ENCODE data around the gene ESR2. TPM values are rescaled to one million over a fixed set of nuclear protein-coding genes. Genes with fewer than 3 reads are reported as not detected.

ESR2 gene
- total and polyA plus RNA-seq, 4 donors, result 0.52 to 0.80 (median 0.73) TPM

- H3K4me1 ChIP-seq (ENCODE audit: control insufficient read depth, insufficient read depth, low read length), result no peaks in the 10 kb centered on the region
- DNase-seq (ENCODE audit: low read depth in 4 of 6, low spot score in 6 of 6), result no peak
- no peak overlapping the region for H3K4me3 ChIP-seq (ENCODE audit: low read depth, low read length)
- H3K36me3 ChIP-seq (ENCODE audit: control insufficient read depth, insufficient read depth, low read length), result no peaks in the 10 kb centered on the region
- no peaks in the 10 kb centered on the region for H3K27me3 ChIP-seq (ENCODE audit: control insufficient read depth, insufficient read depth, low read length)
- H3K27ac ChIP-seq (ENCODE audit: low read depth, low read length), result no peak overlapping the region
- H3K9me3 ChIP-seq (ENCODE audit: control insufficient read depth, insufficient read depth, low read length), result no peaks in the 10 kb centered on the region
Measured at GRCh38 chr14:64246688-64247087, 47.5 kb downstream of the ESR2 start.

DNA sequence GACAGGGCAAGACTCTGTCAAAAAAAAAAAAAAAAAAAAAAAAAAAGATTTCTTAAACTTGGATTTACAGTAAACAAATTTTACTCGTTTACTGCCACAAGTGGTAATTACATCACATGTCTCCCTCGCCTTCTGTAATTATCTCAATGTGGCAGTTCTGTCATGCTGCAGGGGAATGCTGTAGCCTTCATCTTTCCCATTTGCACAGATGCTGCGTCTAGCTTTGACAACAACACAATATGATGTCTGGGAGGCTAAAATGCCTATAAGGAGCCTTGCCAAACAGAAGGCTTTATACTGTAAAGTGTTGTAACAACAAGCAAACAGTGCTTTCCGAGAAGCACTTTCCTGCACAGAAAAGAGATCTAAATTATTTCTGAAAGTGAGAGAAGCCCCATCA is 48.7 kb downstream of the ESR2 start:
- WGBS (ENCODE audit: insufficient coverage), result no CpG with 5 or more reads among the region's 4 CpGs

GRCh38 chr14:64244279-64244678 is 49.9 kb downstream of the ESR2 start:
- peak in 3 of 6 donors; percentile 7 to 58 (median 54) for DNase-seq (ENCODE audit: low read depth in 4 of 6, low spot score in 6 of 6)
- no peaks in the 10 kb centered on the region for H3K4me1 ChIP-seq (ENCODE audit: control insufficient read depth, insufficient read depth, low read length)
- no peaks in the 10 kb centered on the region for H3K27me3 ChIP-seq (ENCODE audit: control insufficient read depth, insufficient read depth, low read length)
- H3K27ac ChIP-seq (ENCODE audit: low read depth, low read length), result no peak overlapping the region
- H3K9me3 ChIP-seq (ENCODE audit: control insufficient read depth, insufficient read depth, low read length), result no peaks in the 10 kb centered on the region
- 70% methylated on average over 2 of the region's 4 CpGs for WGBS (ENCODE audit: insufficient coverage)
- H3K4me3 ChIP-seq (ENCODE audit: low read depth, low read length), result no peak overlapping the region
- H3K36me3 ChIP-seq (ENCODE audit: control insufficient read depth, insufficient read depth, low read length), result no peaks in the 10 kb centered on the region

More for the DNA sequence above, 48.7 kb downstream of the ESR2 start:
- H3K4me3 ChIP-seq (ENCODE audit: low read depth, low read length), result no peak overlapping the region
- H3K9me3 ChIP-seq (ENCODE audit: control insufficient read depth, insufficient read depth, low read length), result no peaks in the 10 kb centered on the region
- no peaks in the 10 kb centered on the region for H3K36me3 ChIP-seq (ENCODE audit: control insufficient read depth, insufficient read depth, low read length)
- H3K4me1 ChIP-seq (ENCODE audit: control insufficient read depth, insufficient read depth, low read length), result no peaks in the 10 kb centered on the region
- peak in 4 of 6 donors; percentile 12 to 94 (median 50) for DNase-seq (ENCODE audit: low read depth in 4 of 6, low spot score in 6 of 6)
- no peaks in the 10 kb centered on the region for H3K27me3 ChIP-seq (ENCODE audit: control insufficient read depth, insufficient read depth, low read length)
- H3K27ac ChIP-seq (ENCODE audit: low read depth, low read length), result no peak overlapping the region

GRCh38 chr14:64238631-64239030 is 55.5 kb downstream of the ESR2 start:
- H3K27me3 ChIP-seq (ENCODE audit: control insufficient read depth, insufficient read depth, low read length), result no peaks in the 10 kb centered on the region
- WGBS (ENCODE audit: insufficient coverage), result 50% methylated on average over 1 of the region's 2 CpGs
- DNase-seq (ENCODE audit: low read depth in 4 of 6, low spot score in 6 of 6), result no peak
- H3K9me3 ChIP-seq (ENCODE audit: control insufficient read depth, insufficient read depth, low read length), result no peaks in the 10 kb centered on the region
- H3K4me3 ChIP-seq (ENCODE audit: low read depth, low read length), result no peak overlapping the region
- peaks cover 4% of the 10 kb centered on the region for H3K4me1 ChIP-seq (ENCODE audit: control insufficient read depth, insufficient read depth, low read length)
- no peak overlapping the region for H3K27ac ChIP-seq (ENCODE audit: low read depth, low read length)
- H3K36me3 ChIP-seq (ENCODE audit: control insufficient read depth, insufficient read depth, low read length), result no peaks in the 10 kb centered on the region

DNA sequence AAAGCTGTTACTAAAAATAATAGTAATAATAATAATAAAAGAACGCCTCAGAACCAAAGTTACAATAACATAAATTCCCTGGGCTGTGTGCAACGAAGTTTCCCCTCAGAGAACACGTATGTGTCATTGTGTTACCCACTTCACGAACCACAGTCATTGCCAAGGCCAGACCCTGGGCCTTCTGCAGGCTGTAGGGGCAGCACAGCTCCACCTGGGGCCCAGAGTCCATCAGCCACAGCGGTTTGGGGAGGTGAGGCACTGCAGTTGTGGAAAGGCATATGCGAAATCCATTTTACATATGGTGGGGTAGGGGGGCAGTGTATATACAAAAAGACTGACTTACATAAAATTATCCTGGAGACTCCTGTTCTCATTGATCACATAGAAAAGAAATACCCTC is 56.1 kb downstream of the ESR2 start:
- no peaks in the 10 kb centered on the region for H3K9me3 ChIP-seq (ENCODE audit: control insufficient read depth, insufficient read depth, low read length)
- DNase-seq (ENCODE audit: low read depth in 4 of 6, low spot score in 6 of 6), result no peak
- 90% methylated on average over 3 of the region's 6 CpGs for WGBS (ENCODE audit: insufficient coverage)
- H3K4me3 ChIP-seq (ENCODE audit: low read depth, low read length), result no peak overlapping the region
- no peak overlapping the region for H3K27ac ChIP-seq (ENCODE audit: low read depth, low read length)
- peaks cover 4% of the 10 kb centered on the region for H3K4me1 ChIP-seq (ENCODE audit: control insufficient read depth, insufficient read depth, low read length)
- peaks cover 2% of the 10 kb centered on the region for H3K36me3 ChIP-seq (ENCODE audit: control insufficient read depth, insufficient read depth, low read length)
- H3K27me3 ChIP-seq (ENCODE audit: control insufficient read depth, insufficient read depth, low read length), result no peaks in the 10 kb centered on the region

DNA sequence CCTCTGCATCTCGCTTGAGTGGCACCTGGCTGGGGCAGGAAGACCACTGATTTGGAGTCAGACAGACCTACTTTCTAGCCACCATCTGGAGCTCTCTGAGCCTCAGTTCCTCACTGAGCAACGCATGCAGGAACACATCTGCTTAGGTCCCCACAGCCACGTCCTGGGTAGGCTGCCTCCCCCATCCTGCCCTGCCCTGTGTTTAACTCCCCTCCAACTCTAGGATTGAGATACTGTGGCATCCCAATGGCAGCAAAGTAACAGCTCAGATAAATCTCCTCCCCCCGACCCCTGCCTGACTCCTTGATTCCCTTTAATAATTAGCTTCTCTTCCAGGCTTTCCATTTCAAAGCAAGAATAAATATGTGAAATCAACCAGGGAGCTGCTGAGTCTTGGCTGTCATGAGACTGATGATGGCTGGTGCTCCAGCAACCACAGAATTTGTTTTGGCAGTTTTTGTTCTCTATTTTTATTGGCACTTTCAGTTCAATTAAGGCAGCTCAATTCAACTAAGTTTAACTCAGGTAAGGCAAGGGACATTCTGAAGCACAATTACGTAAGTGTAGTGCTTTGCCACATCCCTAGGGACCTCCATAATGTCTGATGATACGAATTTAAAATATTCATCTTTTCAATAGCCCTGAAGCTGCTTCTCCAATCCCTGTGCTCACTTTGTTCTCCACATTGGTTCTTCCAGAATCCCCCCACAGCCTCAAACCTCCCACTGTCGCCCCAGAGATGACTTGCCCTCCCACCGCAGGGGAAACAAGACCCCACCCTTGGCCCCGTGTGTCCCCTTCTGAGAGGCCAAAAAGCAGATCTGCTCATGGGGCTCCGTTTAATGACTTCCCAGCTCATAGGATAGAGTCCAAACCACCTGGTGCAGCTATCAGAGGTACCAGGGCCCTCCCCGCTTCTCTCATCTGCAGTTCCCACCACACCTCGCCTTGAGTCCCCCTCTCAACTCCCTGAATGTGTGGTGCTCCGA is 58.2 kb downstream of the ESR2 start:
- DNase-seq (ENCODE audit: low read depth in 4 of 6, low spot score in 6 of 6), result peak in 2 of 6 donors; percentile 12 to 24
- Histone ChIP-seq H3K4me1 (ENCODE audit: control insufficient read depth, insufficient read depth, low read length) (peaks cover 4% of the 10 kb centered on the region), H3K36me3 (ENCODE audit: control insufficient read depth, insufficient read depth, low read length) (peaks cover 4% of the 10 kb centered on the region), H3K27me3 (ENCODE audit: control insufficient read depth, insufficient read depth, low read length) (no peaks in the 10 kb centered on the region), H3K4me3 (ENCODE audit: low read depth, low read length) (no peak overlapping the region), H3K9me3 (ENCODE audit: control insufficient read depth, insufficient read depth, low read length) (no peaks in the 10 kb centered on the region), H3K27ac (ENCODE audit: low read depth, low read length) (no peak overlapping the region)
- WGBS (ENCODE audit: insufficient coverage), result 77% methylated on average over 12 of the region's 13 CpGs

GRCh38 chr14:64234877-64235651 is 59.1 kb downstream of the ESR2 start:
- H3K27me3 ChIP-seq (ENCODE audit: control insufficient read depth, insufficient read depth, low read length), result no peaks in the 10 kb centered on the region
- peaks cover 4% of the 10 kb centered on the region for H3K4me1 ChIP-seq (ENCODE audit: control insufficient read depth, insufficient read depth, low read length)
- H3K27ac ChIP-seq (ENCODE audit: low read depth, low read length), result no peak overlapping the region
- WGBS (ENCODE audit: insufficient coverage), result 59% methylated on average over 22 of the region's 24 CpGs
- peak in 2 of 6 donors; percentile 17 to 42 for DNase-seq (ENCODE audit: low read depth in 4 of 6, low spot score in 6 of 6)
- H3K4me3 ChIP-seq (ENCODE audit: low read depth, low read length), result no peak overlapping the region
- H3K9me3 ChIP-seq (ENCODE audit: control insufficient read depth, insufficient read depth, low read length), result no peaks in the 10 kb centered on the region
- H3K36me3 ChIP-seq (ENCODE audit: control insufficient read depth, insufficient read depth, low read length), result peaks cover 4% of the 10 kb centered on the region

GRCh38 chr14:64233531-64234190 is 60.5 kb downstream of the ESR2 start:
- Histone ChIP-seq H3K36me3 (ENCODE audit: control insufficient read depth, insufficient read depth, low read length) (peaks cover 9% of the 10 kb centered on the region), H3K9me3 (ENCODE audit: control insufficient read depth, insufficient read depth, low read length) (no peaks in the 10 kb centered on the region), H3K4me3 (ENCODE audit: low read depth, low read length) (no peak overlapping the region), H3K27ac (ENCODE audit: low read depth, low read length) (no peak overlapping the region), H3K4me1 (ENCODE audit: control insufficient read depth, insufficient read depth, low read length) (peaks cover 4% of the 10 kb centered on the region), H3K27me3 (ENCODE audit: control insufficient read depth, insufficient read depth, low read length) (no peaks in the 10 kb centered on the region)
- DNase-seq (ENCODE audit: low read depth in 4 of 6, low spot score in 6 of 6), result no peak
- 43% methylated on average over 2 of the region's 4 CpGs for WGBS (ENCODE audit: insufficient coverage)

- H3K4me1 ChIP-seq (ENCODE audit: control insufficient read depth, insufficient read depth, low read length), result peaks cover 4% of the 10 kb centered on the region
- no peaks in the 10 kb centered on the region for H3K27me3 ChIP-seq (ENCODE audit: control insufficient read depth, insufficient read depth, low read length)
- H3K36me3 ChIP-seq (ENCODE audit: control insufficient read depth, insufficient read depth, low read length), result peaks cover 9% of the 10 kb centered on the region
- H3K4me3 ChIP-seq (ENCODE audit: low read depth, low read length), result no peak overlapping the region
- WGBS (ENCODE audit: insufficient coverage), result 93% methylated on average over 9 of the region's 9 CpGs
- DNase-seq (ENCODE audit: low read depth in 4 of 6, low spot score in 6 of 6), result no peak
- H3K27ac ChIP-seq (ENCODE audit: low read depth, low read length), result no peak overlapping the region
- no peaks in the 10 kb centered on the region for H3K9me3 ChIP-seq (ENCODE audit: control insufficient read depth, insufficient read depth, low read length)
Measured at GRCh38 chr14:64232944-64233343, 61.2 kb downstream of the ESR2 start.
